Heart left ventricle (tissue), 16 donors: ENCODE data around the gene PPM1L. TPM values are rescaled to one million over a fixed set of nuclear protein-coding genes. Genes with fewer than 3 reads are reported as not detected.
"Not testable (repeated sequence)": the region's sequence is repeated elsewhere in the genome, so short reads cannot be mapped to it uniquely, and the experiment has no call there.

Experiments
- ATAC-seq, 4 donors: fragments of 200-7000 bp; cut with Tn5 transposase; one replicate each; pipeline ENCODE4 v1.9.1; 2020 to 2022; ENCODE audit warnings: moderate library complexity in 4 of 4, mild to moderate bottlenecking in 3 of 4, moderate number of reproducible peaks in 1 of 4
- DNase-seq, 5 donors: peaks; one replicate each; pipeline ENCODE4 v3.0.0-alpha.2; 2020
- H3K27ac ChIP-seq, 12 donors: fragments of 200-600 bp; sonication (generic) in 4 of 12; one replicate each; pipeline versions ENCODE4 v1.5.0 to v1.8.0; 2016 to 2022; ENCODE audit warnings: mild to moderate bottlenecking in 2 of 12
- H3K27me3 ChIP-seq, 9 donors: fragments of 200-600 bp; sonication (generic) in 2 of 9; one replicate each; pipeline versions ENCODE4 v1.5.1 to v1.8.0; 2016 to 2022; ENCODE audit warnings: mild to moderate bottlenecking in 3 of 9
- H3K36me3 ChIP-seq, 9 donors: fragments of 200-600 bp; sonication (generic) in 2 of 9; one replicate each; pipeline versions ENCODE4 v1.5.0 to v1.8.0; 2018 to 2022; ENCODE audit warnings: mild to moderate bottlenecking in 2 of 9
- H3K4me1 ChIP-seq, 12 donors: fragments of 200-600 bp; sonication (generic) in 4 of 12; one replicate each; pipeline versions ENCODE4 v1.5.0 to v1.8.0; 2016 to 2022; ENCODE audit warnings: mild to moderate bottlenecking in 3 of 12
- H3K4me3 ChIP-seq, 12 donors: fragments of 200-600 bp; sonication (generic) in 4 of 12; one replicate each; pipeline versions ENCODE4 v1.5.0 to v1.8.0; 2017 to 2022; ENCODE audit warnings: mild to moderate bottlenecking in 9 of 12, moderate library complexity in 4 of 12
- H3K9me3 ChIP-seq, 12 donors: fragments of 200-600 bp; sonication (generic) in 4 of 12; one replicate each; pipeline versions ENCODE4 v1.5.0 to v1.8.0; 2016 to 2022; ENCODE audit warnings: mild to moderate bottlenecking in 1 of 12
- POLR2A ChIP-seq, 2 donors: fragments of 450-650 bp; IDR thresholded peaks; one replicate each; pipeline ENCODE4 v1.6.1; 2017; ENCODE audit warnings: antibody characterized with exemption in 2 of 2, mild to moderate bottlenecking in 2 of 2, moderate library complexity in 2 of 2
- WGBS, 4 donors: extraction: QIAGEN DNeasy Blood & Tissue Kit in 2 of 4; methylation state at CpG; one replicate each; pipeline versions ENCODE4 v1.1.5 to v1.1.7; 2013 to 2018; 5-methylcytosine and 5-hydroxymethylcytosine counted together
- intact Hi-C, 10 donors: fragments of 100-400 bp; cut with DNase I; formaldehyde crosslinking; loops; one replicate each; pipeline versions ENCODE4 v1.11.1 to v1.14.2; 2022
- polyA plus RNA-seq, 2 donors: library from polyadenylated mRNA; stranded (reverse); fragments of 200-250 nt; gene quantifications; one replicate each; pipeline ENCODE4 v1.2.3, GENCODE V29; 2013
- total RNA-seq, 9 donors: library from RNA; depleted of rRNA in 2 of 9; stranded (reverse); fragments of >200 nt in 2 of 9; fragmentation: NEBNext Ultra II Directional in 3 of 9; extraction: Animal tissue kit (Norgen Biotek cat#: 25700) in 3 of 9; gene quantifications; one replicate each; pipeline versions ENCODE4 v1.1.0 to v1.2.4, GENCODE V29; 2016 to 2023
- TF ChIP-seq, protein P1 (sequence below), 12 donors: fragments of 200-600 bp; sonication (generic) in 4 of 12; IDR thresholded peaks; one replicate each; pipeline versions ENCODE4 v1.5.0 to v1.8.0; 2018 to 2022; ENCODE audit warnings: antibody characterized with exemption in 12 of 12, mild to moderate bottlenecking in 5 of 12
- donor health status: ischemic (EF 13 %, LVEDD 7.1; RV severe dilation, severe dysfunction).
- donor health status: healthy with polysubstance abuse.
- donor health status: DM: no; HTN: yes; CAD: no.
- donor health status: DM: no; HTN: no; CAD: no.
- donor health status: ischemic (EF 25% LVEDD 6.9; RV normal size, moderate dysfunction).
- donor health status: ischemic (EF 25% LVEDD 5.7; RV mildly dilated, moderate dysfunction).
- donor health status: healthy.
- donor health status: DM: yes; HTN: yes; CAD: no.
- donor health status: ischemic (EF 35%, LVEDD 5.7; RV mildly dilated, moderate dysfunction).
- donor health status: nonischemic (EF 11% LVEDD 7.7; RV severe dilation, severe dysfunction).
- donor health status: DM: yes; HTN: yes; CAD: no.
- donor health status: PGD.
- donor health status: ischemic (EF 29% LVEDD 5.4; RV normal size, mild dysfunction).
- donor health status: nonischemic (EF 23%, LVEDD 6.1; RV moderate dilation, normal function).

PPM1L gene
- total and polyA plus RNA-seq, 11 donors, result 6.2 to 89.6 (median 41.7) TPM

GRCh38 chr3:161025911-161026310 lies 269.9 kb downstream of the PPM1L start:
- intact Hi-C loops, result no loop called here

GRCh38 chr3:161026612-161027510 lies 270.8 kb downstream of the PPM1L start:
- Histone ChIP-seq H3K27ac (no peak overlapping the region), H3K27me3 (no peaks in the 10 kb centered on the region), H3K9me3 (peaks cover 0 to 22% (median 5%) of the 10 kb centered on the region in 12 donors), H3K4me1 (no peaks in the 10 kb centered on the region), H3K36me3 (no peaks in the 10 kb centered on the region), H3K4me3 (no peak overlapping the region)
- ATAC-seq, result no peak
- intact Hi-C loops, result no loop called here
- WGBS, 4 donors, result 78 to 94% (median 89%) methylated on average over 6 of the region's 6 CpGs
- DNase-seq, result no peak
- TF ChIP-seq, protein P1, sequence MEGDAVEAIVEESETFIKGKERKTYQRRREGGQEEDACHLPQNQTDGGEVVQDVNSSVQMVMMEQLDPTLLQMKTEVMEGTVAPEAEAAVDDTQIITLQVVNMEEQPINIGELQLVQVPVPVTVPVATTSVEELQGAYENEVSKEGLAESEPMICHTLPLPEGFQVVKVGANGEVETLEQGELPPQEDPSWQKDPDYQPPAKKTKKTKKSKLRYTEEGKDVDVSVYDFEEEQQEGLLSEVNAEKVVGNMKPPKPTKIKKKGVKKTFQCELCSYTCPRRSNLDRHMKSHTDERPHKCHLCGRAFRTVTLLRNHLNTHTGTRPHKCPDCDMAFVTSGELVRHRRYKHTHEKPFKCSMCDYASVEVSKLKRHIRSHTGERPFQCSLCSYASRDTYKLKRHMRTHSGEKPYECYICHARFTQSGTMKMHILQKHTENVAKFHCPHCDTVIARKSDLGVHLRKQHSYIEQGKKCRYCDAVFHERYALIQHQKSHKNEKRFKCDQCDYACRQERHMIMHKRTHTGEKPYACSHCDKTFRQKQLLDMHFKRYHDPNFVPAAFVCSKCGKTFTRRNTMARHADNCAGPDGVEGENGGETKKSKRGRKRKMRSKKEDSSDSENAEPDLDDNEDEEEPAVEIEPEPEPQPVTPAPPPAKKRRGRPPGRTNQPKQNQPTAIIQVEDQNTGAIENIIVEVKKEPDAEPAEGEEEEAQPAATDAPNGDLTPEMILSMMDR (IDR thresholded peaks at IDR 0.05), result no peak
- TF ChIP-seq POLR2A (IDR thresholded peaks at IDR 0.05), result no peak

More at GRCh38 chr3:161025911-161026310, 269.9 kb downstream of the PPM1L start:
- DNase-seq (no peak), ATAC-seq (no peak)
- no peaks in the 10 kb centered on the region for H3K27me3 ChIP-seq
- H3K9me3 ChIP-seq, result peaks cover 0 to 28% (median 6%) of the 10 kb centered on the region in 12 donors
- no peaks in the 10 kb centered on the region for H3K4me1 ChIP-seq
- no peak for TF ChIP-seq POLR2A (IDR thresholded peaks at IDR 0.05)
- TF ChIP-seq, protein P1 (IDR thresholded peaks at IDR 0.05), result no peak
- no peak overlapping the region for H3K27ac ChIP-seq
- H3K36me3 ChIP-seq, result no peaks in the 10 kb centered on the region
- WGBS, 4 donors, result 1 to 99% (median 74%) methylated on average over 1 of the region's 1 CpG
- no peak overlapping the region for H3K4me3 ChIP-seq

- no peak for TF ChIP-seq POLR2A (IDR thresholded peaks at IDR 0.05)
- TF ChIP-seq, protein P1 (IDR thresholded peaks at IDR 0.05), result no peak
- no peaks in the 10 kb centered on the region for H3K36me3 ChIP-seq
- H3K27ac ChIP-seq, result no peak overlapping the region
- peaks cover 0 to 8% (median 2%) of the 10 kb centered on the region in 12 donors for H3K9me3 ChIP-seq
- no peak for DNase-seq
- H3K4me1 ChIP-seq, result no peaks in the 10 kb centered on the region
- 84 to 87% (median 85%) methylated on average over 5 of the region's 5 CpGs for WGBS, 4 donors
- no peaks in the 10 kb centered on the region for H3K27me3 ChIP-seq
- ATAC-seq, result no peak
- no peak overlapping the region for H3K4me3 ChIP-seq
- intact Hi-C loops, result no loop called here
These were observed 272.6 kb downstream of the PPM1L start for GRCh38 chr3:161028555-161029153.

DNA sequence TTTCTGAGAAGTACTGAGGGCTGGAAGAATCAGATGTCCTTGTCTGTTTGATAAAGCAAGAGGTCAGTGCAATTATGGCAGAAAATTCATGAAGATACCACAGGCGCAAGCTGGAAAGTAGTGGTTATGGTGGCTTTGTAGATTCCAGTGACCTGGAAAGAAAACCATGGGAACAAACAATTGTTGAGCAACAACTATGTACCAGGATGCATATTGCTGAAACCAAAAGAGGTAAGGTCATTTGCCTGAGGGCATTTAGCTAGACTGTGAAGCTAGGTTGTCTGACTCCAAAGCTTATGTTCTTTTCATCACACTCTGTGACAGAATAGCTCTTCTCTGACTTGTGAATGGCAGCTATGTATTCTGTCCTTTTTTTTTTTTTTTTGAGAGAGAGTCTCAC lies 275.1 kb downstream of the PPM1L start:
- intact Hi-C loops, result no loop called here

GRCh38 chr3:161034913-161035550 lies 279.0 kb downstream of the PPM1L start:
- ATAC-seq (peak in 2 of 4 donors; percentile 36 to 46), DNase-seq (peak in 1 of 5 donors; percentile 11)
- H3K36me3 ChIP-seq, intact Hi-C loops, H3K4me3 ChIP-seq, H3K4me1 ChIP-seq, H3K27me3 ChIP-seq: not testable (repeated sequence)
- 47 to 52% (median 51%) methylated on average over 5 of the region's 5 CpGs for WGBS, 4 donors
- Histone ChIP-seq H3K27ac (peak overlapping the region in 1 of 12 donors; percentile 63), H3K9me3 (peaks cover 0 to 11% (median 0%) of the 10 kb centered on the region in 12 donors)

More for the DNA sequence above, 275.1 kb downstream of the PPM1L start:
- DNase-seq (no peak), ATAC-seq (no peak)
- no peak overlapping the region for H3K4me3 ChIP-seq
- 96 to 97% (median 96%) methylated on average over 1 of the region's 1 CpG for WGBS, 4 donors
- H3K9me3 ChIP-seq, result peaks cover 0 to 11% (median 0%) of the 10 kb centered on the region in 12 donors
- H3K27me3 ChIP-seq, result no peaks in the 10 kb centered on the region
- no peaks in the 10 kb centered on the region for H3K36me3 ChIP-seq
- no peak for TF ChIP-seq POLR2A (IDR thresholded peaks at IDR 0.05)
- TF ChIP-seq, protein P1 (IDR thresholded peaks at IDR 0.05), result no peak
- no peak overlapping the region for H3K27ac ChIP-seq
- H3K4me1 ChIP-seq, result peaks cover 0 to 3% (median 0%) of the 10 kb centered on the region in 12 donors
